HG03378 (cell line): ENCODE measurements around the gene FGF1.

ENCODE experiments used
- ATAC-seq: cut with Tn5 transposase; IDR thresholded peaks from one replicate; pipeline ENCODE4 v1.9.1; 2021; ENCODE audit warnings: mild to moderate bottlenecking, moderate library complexity; ENCODE audit not compliant: unreplicated experiment

The FGF1 gene

DNA sequence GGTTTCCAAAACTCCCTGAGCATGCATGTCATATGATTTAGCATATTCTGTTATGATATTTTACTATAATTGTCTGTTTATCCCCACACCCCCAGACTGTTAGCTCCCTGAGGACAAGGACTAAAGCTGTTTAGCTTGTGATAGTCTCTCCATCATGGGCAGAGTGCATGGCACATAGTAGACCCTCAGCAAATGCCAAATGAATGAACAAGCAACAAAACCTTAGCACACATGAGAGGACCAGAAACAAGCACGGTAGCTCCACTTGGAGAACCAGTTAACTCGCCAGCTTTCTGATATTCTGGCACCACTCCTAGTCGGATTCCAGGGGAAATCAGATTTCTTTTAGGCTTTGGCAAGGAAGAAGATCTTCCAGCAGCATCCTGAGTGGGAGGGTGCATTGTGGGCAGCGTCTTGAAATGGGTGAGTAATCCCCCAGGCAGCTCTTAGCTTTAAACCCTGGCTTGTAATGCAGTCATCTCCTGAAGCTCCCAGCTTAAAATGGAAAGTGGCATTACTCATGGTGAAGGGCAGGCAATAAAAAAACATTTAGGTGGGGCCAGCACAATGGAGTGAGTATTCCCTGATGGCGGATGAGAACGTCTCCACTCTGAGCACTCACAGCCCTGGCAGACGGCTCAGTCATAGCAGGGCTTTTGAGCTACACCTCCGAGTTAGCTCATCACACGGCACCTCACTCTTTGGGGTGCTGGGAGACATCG lies 41.1 kb downstream of the FGF1 start:
- no peak for ATAC-seq

DNA sequence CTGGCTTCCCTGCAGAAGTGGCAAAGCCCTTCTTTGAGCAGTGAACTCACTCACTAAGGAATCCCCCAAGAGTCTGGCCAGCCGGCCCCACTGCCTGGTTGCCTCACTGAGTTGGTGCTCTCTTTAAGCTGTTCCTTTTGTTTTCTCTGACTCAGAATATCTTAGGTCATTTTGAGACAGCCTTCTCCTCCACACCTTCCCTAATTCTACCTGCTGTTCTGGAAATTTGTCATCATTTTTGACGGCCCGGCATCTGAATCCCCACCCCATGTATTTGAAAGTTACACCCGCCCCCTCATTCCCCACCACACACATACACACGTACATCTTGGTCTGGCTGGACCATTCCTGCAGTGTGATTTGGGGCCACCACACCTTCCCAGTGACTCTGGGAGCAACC lies 41.8 kb downstream of the FGF1 start:
- no peak for ATAC-seq

DNA sequence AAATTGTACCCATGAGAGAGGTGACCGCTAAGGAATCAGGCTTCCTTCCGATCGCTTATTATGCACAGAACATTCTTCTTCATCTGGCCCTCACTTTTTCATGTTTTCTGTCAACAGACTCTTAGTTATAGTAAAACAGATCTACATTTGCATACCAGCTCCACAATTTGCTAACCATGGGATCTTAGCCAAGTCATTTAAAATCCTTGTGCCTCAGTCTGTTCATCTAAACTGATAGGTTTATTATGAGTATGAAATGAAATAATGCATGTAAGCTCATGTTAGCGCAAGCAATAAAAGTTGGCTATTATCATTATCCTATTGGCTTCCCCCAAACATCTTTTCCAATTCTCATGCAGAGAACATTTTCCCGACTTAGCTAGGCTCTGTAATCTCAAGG lies 42.3 kb downstream of the FGF1 start:
- no peak for ATAC-seq

DNA sequence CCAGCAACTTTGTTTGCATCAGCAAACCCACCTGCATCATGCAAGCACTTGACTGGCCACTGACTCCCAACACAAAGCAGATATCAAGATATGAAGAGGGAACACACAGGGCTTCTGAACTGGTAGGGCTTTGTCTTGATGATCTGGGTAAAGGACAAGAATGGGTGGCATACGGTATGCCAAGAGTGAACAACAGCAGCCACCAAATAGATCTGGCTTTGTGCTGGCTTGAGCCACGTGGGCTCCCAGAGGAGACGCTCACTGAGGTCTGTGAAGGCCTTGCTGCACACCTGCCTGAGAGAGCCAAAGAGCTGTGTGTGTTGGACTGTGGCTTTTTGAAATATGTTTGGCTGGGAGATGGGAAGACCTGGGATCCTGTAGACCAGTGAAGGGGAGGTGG lies 43.5 kb downstream of the FGF1 start:
- ATAC-seq = no peak

DNA sequence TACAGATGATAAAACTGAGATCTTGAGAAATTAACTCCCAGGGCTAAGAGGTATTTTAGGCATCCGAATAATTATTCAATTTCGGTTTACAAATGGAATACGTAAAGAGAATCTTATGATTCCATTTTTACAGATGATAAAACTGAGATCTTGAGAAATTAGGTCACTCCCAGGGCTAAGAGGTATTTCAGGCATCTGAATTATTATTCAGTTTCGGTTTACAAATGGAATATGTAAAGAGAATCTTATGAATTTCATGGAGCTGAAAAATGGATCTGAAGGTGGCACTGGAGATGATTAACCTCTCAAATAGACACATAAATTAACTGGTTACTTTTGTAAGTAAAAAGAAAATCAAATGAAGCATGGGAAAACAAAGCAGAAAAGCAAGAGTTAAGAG lies 44.2 kb downstream of the FGF1 start:
- ATAC-seq = no peak

DNA sequence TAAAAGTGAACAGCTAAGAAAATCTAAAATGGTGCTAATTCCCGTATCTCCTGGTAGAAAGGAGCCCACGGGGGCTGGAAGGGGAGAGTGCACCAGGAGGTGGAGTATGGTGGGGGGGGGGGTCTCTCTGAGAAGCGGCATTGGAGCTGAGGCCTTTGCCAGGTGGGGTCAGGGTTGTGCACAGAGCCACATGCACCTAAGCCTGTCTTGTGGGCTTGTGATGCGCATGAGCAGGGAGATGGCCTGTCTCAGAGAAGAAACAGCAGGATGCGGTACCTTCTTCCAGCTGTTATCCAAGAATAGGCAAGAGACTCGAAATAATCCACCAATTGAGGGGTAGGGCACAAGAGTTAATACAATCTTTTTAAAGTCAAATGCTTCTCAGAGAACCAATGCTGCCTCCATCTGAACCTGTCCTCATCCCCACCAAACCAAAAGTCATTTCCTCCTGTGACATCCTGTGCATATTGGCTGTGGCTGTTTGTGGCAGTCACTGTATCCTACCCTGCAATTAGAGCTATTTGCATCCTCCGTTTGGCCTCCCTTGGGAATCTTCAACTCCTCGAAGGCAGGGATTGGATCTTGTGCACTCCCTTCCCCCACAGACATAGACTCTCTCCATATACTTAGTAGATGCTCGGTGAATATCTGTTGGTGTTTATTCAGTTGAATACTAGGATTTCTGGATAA lies 45.4 kb downstream of the FGF1 start:
- no peak for ATAC-seq

DNA sequence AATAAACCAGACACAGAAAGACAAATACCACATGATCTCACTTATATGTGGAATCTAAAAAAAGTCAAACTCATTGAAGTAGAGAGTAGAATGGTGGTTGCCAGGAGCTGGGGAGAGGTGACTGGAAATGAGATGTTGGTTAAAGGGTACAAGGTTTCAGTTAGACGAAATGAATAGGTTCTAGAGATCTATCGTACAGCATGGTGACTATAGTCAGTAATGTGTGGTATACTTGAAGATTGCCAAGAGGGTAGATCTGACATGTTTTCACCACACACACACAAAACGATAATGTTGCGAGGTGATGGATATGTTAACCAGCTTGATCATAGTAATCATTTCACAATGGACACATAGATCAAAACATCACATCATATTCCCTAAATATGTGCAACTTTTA lies 46.4 kb downstream of the FGF1 start:
- ATAC-seq = no peak

DNA sequence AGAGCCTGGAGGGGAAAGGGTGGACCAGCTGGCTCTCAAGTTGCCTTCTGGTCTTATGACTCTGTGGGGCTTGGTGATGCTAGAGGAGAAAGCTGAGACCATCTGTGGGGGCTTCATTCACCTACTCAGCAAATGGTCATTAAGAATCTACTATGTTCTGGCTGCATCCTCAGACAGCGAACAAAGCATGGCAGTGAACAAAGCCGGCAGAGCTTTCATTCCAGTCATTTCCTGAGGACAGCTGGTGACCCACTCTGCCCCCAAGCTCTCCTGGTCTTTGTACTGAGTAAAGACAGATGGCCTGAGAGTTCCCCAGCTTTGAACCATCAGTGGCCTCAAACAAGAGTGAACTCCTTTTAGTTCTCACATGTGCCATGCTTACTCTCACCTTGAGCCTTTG lies 48.0 kb downstream of the FGF1 start:
- ATAC-seq = no peak

DNA sequence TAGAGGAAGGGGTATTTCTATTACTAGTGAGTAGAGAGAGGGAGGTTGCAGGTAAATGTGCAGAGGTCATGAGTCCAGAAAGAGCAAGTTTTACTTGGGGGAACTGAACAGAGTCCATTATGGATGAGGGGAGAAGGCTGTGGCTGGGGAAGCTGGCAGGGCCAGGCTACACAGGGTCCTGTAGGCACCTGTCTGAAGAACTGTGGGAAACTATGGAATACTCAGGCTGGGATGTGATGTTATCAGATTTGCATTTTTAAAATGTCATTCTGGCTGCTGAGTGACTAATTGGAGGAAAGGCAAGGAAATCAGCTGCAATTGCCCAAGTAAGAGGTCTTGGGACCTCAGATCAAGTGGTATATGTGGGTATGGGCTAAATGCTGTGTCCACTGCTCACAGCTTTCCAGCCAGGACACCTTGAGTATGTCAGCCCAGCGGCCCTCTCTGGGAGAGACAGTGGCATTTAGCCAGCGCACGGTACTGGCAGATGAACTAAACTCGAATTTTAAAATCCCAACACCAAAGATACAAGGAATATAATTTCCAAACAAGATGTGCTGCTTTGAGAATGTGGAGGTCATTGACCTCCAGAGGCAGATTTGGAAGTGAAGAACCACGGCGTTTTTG lies 49.1 kb downstream of the FGF1 start:
- no peak for ATAC-seq

DNA sequence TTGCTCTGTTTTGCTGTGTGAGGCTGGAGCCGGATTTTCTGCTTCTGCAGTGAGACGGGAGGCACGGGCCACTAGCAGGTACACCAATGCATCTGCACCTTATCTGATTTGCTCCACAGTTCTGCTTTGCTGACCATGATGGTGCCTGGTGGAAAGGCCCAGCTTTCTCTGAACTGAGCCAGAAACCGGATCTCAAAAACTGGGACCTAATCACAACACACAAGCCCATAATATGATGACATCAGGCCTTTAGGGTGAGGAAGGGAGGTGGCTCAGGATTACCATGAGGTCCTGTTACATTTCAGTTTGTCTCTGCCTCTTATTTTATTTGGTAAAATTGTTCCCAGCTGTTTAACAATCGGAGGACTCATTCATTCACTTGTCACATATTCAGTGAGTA lies 49.8 kb downstream of the FGF1 start:
- no peak for ATAC-seq

DNA sequence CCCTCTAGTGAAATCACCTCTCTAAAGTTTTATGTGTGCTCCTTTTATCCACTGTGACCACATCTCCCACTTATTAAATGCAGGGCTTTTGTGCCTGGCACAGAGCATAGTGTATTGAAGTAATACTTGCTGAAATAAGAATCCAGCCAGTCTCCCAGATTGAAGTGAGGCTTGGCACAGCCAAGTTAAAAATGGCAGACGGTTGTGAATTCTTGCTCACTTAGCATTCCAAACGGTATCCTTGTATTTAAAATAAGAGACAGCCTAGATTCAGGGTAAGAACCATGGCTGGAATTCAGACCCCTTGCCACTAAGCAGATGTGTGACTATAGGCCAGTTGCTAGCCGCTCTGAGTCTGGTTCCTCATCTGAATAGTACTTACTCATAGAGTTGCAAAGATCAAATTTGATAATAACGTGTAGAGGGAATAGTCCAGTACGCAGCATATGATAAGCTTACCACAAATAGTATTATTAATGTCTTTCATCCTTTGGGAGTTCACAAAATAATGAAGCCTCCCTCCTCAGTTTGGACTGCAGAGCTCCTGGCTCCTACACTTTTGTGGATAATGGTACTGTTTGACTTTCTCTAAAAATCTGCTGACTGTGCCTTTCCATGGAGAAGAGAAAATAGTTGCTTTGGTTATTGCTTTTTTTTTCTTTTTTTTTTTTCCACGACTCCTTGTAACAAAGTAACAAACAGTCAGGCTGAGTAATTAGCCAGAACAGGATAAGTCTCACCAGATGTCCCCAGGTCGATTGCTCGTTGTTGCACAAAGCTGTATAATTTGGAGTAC lies 51.5 kb downstream of the FGF1 start:
- no peak for ATAC-seq

DNA sequence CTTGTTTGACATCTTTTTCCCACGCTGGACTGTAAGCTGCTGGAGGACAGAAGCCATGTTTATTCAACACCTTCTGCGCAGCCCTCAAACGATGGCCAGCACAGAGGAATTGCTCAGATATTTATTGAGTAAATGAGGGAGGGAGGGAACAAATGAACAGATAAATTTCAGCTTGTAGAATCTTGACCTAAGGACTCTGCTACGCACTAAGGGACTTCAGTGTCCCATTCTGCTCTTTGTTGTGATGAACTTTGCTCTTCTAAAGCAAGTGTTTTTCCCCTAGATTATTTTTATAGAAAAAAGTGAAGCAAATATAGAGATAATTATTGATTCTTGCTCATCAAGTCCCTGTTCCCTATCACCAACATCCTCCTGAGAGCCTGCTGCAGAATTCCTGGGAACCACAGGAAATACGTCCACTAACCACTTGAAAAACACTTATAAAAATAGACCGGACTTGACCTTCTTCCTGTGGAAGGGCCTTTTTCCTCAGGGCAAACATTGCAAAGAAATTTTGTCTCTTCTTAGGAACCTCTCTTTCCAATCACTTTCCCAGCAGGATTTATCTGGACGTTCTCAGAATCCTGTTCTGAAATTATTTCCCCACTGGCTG lies 54.9 kb downstream of the FGF1 start:
- ATAC-seq = no peak

DNA sequence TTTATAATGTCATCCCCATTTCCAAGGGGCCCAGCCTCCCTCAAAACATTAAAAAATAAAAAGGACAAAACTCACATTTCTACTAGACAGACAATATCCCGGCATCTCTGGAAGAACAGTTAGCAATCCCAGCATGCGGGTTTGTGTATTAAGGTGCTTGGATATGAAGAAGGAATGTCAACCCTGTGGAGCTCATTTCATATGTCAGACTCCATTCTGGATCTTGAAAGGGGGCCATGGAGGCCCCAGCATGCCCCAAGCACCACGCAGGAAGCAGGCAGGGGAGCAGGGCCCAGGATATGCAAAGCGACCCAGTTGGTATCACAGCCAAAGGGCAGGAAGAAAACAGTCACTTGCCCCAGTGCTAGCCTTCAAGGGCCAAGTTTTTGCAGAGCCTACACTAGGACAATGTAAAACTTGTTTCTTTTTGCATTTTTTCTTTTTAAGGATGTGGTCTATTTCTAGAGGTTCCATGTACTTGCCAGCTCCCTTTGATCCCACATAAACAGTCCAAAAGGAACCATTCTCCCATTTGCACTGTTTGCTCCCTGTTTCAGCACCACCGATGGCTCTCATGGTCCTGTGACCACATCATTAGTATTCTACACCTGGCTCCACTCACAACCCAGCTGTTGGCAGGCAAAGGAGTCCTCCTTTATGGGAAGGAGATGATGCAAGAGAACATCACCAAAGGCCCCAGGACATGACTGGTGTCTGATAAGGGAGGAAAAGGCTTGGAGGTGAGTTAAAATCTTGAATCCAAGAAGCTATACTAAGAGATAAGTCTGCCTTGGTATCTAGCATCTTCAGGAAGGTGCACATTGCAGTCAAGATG lies 58.3 kb downstream of the FGF1 start:
- ATAC-seq = no peak

DNA sequence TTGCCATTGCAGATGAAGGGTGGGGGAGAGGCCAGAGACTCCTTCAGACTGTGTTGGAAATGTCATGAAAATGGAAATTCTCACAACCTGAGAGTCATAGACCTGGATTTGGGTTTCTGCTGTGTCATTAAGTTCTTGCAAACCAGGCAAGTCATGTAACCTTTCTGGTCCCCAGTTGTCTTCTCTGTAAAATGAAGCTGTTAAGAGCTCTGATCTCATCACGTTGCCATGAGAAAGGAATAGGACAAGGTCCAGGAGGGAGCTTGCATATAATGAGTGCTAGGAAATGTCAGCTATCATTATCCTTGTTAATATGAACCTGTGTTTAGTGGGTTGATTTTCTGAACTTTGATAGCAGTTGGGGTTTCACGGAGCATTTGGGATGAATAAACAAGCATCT lies 59.1 kb downstream of the FGF1 start:
- ATAC-seq = no peak

DNA sequence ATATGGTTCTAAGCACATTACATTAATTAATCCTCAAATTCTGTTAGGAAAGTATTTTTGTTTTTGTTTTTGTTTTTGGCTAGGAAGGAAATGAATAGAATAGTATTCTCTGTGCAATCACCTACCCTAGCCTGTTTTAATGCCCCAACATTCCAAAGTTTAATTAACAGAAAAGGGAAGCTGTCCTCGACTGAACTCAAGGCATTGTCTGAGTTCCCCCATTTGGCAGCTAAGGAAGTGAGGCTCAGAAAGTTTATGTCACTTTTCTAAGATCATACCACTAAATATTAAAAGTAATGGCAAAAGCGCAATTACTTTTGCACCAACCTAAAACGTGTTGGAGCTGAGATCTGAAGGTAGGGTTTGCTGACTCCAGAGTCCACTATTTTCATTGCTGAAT lies 59.8 kb downstream of the FGF1 start:
- no peak for ATAC-seq

DNA sequence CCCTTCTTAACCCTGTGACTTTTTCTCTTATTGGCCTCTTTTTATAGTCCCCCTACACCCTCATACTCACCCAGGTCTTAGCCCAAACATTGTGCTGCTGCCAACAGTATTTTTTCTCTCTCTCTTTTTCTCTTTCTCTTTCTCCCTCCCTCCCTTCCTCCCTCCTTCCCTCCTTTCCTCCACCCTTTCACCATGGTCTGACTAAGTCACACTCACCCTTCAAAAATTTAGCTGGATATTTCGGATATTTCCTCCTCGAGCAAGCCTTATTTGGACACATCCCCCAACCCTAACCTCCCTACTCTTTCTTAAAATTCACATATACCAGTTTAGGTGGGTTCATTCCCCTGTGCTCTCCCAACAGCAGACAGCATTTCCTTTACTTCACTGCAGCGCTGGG lies 64.7 kb downstream of the FGF1 start:
- ATAC-seq = no peak

DNA sequence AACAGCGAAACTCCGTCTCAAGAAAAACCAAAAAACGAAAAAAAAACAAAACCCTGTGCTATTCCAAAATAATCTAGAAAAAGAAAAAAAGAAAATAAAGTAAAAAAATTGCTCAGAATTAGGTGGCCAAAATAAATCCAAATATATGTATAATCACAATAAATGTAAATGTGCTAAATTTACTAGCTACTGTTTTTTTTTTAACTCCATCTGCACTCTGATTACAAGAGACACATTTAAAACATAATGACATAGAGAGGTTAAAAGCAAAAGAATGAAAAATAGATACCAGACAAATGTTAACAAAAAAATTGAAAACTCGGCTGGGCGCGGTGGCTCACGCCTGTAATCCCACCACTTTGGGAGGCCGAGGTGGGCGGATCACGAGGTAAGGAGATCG lies 66.1 kb downstream of the FGF1 start:
- no peak for ATAC-seq

DNA sequence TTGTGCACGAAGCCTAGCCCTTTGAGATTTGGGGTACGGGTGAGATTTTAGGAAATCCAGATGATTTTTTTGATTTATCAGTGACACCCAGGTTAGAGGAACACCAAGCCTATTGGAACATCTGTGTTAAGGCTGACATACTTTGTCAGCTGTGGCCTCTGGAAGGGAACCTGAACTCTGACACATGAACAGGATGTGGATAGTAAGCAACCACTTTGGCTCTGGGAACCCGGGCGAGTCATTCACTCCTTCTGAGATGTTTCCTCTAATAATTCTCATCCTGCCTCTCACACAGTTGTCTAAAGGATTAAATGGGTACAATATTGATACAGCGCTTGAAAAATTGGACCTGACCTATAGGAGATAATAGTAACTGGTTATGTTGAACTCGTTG lies 67.8 kb downstream of the FGF1 start:
- no peak for ATAC-seq

DNA sequence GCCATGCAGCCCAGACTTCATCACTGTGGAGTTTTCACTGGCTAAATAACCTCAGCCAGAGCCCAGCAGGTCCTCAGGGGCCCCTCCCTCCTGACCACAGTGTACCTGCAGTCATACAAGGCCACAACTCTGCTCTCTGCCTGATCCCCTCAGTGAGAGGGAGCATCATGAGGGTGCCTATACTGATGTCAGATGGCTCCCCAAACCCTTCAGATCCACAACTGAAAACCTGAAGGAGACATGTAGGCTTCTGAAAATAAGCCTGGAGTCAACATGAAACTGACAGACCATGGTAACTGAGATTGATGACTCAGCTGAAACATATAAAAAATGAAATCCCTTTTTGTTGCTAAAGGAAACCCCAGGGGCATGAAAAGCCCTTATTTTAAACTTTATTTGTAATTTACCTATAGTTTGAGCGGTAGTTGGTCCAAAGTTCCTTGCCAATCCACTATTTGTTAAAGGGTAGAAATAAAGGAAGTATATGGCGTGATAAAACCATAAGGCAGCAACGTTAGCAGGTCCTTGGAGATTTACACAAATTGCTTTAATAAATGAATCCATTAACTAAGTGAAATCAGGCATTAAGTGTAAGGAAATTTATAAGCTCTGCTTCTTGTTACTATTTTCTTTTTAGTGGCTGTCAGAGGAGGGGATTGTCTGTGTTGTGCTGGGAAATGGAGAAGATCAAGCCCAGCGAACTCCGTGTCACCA lies 68.3 kb downstream of the FGF1 start:
- ATAC-seq = no peak

DNA sequence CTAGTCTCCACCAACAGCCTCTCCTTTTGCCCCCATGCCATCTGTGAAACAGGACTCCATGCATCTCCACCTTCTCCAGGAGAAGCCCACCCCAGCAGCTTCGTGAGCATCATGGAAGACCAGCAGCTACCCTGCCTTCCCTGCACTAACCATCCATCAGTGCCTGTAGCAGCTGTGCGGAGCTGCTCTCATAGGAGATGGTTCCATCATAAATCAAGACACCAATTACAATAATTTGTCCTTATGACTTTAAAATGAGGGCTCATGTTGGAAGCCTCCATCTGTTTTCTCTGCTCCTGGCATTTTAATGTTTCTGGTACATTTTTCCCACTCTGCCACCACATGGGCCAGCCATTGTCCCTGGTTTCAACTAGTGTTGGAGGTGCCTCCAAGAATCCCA lies 69.9 kb downstream of the FGF1 start:
- no peak for ATAC-seq
